CD4-positive, alpha-beta T cell treated with Interleukin-6 at 100 ng/mL for 8 hours (primary cell): Measurements from ENCODE around the gene RRAS2.
A peak's percentile ranks its signal among the peaks of the same experiment; 100 is the strongest.

Experiments used
- DNase-seq: peaks from one replicate; pipeline ENCODE4 v3.0.0-alpha.2; 2020; ENCODE audit warnings: mixed read lengths, low spot score

Gene RRAS2

DNA sequence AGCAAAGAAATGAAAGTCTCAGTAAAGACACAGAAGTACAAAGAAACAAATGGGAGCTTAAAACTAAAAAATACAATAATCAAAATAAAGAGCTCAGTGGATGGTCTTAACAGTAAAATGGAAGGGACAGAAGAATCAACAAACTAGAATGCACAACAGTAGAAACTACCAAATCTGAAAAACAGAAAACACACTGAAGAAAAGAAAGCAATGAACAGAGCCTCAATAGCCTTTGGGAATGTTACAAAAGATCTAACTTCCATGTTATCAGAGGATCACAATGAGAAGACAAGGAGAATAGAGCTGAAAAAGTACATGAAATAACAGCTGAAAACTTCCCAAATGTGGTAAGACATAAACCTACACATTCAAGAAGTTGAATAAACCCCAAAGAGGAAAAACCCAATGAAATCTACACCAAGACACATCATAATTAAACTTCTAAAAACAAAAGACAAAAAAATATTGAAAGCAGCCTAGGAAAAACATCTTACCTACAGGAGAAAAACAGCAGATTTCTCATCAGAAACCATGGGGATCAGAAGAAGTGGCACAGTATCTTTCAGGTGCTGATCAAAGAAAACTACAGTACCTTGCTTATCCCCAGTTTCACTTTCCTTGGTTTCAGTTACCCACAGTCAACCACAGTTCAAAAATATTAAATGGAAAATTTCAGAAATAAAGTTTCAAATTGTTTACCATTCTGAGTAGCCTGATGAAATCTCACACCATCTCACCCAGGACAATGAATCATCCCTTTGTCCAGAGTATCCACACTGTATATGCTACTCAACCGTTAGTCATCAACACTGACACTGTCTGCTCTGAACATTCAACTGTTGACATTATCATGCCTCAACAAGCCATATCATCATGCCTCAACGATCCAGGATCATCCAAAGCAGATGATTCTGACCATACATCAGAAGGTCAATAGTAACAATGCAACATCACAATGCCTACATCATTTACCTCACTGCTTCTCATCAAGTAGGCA lies 22.2 kb downstream of the RRAS2 start:
- no peak for DNase-seq

DNA sequence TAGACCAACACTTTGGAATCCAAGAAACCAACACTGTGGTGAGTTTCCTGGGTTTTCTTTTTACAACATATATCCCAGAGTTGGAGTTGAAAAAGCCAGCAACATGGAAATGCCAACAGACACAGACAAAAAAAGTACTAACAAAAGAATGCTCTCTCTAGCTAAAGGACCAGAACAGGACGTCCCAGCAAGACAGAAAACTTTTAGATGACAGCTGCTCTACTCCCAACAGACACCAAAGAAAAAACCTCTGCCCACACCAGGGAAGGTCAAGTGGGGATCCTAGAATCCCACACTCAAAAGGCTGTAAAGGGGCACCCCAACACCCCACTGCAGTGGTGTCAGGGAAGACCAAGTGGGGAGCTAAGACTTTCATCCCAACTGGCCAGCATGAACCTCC lies 23.3 kb downstream of the RRAS2 start:
- DNase-seq = no peak

DNA sequence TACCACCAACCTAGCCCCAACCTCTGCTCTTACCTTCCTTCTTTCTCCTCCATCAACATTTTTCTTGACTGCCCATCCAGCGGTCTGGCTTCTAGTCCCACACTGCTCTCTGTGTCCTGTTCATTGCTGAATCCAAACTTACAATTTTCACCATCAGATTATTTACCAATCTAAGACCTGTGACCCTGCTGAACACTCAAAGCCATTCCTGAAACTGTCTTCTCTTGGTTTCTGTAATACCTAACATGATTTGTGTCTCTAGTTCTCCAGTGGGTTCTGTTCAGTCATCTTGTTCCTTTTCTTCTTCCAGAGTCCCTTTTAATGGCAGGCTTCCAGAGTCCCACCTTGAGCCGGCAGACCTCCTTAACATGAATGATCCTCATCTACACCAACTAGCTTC lies 24.1 kb downstream of the RRAS2 start:
- DNase-seq = no peak

DNA sequence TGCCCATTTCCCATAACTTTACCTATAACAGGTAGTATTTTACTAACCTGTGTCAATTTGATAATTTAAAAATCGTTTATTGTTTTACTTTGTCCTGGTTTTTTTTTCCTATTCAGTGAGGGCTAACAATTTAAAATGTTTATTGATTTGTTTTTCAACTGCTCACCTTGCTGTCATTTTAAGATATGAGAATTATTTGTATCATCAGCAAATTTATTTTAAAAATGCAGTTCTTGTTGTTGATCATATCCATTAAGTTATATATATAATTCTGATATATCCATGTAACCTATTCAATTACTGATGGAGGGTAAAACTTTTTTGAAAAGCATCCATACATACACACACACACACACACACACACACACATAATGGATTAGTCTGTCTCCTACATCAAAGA lies 24.8 kb downstream of the RRAS2 start:
- no peak for DNase-seq

DNA sequence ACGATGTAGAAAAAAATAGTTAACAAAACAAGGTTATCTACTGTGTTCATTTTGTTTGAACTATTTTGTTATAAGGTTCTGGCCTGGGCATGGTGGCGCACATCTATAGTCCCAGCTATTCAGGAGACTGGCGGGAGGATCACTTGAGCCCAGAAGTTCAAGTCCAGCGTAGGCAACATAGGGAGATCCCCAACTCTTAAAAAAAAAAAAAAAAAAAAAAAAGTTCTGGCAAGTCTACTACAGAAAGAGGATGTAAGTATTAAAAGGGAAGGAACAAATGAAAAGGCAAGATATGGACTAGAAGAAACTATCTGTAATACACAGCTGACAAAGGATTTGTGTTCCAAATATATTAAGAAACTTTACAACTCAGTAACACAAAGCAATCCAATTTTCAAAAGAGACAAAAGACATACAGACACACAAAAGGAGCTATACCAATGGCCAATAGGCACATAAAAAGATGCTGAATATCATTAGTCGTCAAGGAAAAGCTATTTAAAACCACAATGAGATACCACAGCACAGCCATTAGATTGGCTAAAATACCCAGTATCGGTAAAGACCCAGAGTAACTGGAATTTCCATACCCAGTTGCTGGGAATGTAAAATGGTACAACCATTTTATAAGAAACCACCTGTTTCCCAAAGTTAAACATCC lies 27.4 kb downstream of the RRAS2 start:
- no peak for DNase-seq

DNA sequence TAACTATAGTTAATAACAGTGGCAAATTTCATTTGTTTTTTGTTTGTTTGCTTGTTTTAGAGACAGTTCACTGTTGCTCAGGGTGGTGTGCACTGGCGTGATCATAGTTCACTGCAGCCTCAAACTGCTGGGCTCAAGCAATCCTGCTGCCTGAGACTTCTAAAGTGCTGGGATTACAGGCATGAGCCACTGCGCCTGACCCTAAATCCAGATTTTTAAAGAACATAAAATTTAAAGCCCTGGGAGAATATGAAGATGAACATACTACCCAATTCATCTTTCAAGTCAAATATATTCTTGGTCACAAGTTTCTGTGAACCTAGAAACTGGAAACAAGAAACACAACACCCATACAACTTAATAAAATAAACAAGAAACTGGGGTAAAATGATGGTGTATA lies 28.1 kb downstream of the RRAS2 start:
- DNase-seq = no peak

DNA sequence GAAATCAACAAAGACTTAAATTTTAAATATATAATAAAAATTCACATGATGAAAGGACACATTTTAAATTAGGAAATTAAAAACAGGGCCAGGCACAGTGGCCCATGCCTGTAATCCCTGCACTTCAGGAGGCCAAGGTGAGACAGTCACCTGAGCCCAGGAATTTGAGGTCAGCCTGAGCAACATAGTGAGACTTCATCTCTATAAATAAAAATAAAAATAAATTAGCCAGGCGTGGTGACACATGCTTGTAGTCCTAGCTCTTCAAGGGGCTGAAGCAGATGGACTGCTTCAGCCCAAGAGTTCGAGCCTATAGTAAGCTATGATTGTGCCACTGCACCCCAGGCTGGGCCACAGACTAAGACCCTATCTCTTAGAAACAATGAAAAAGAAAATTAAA lies 29.3 kb downstream of the RRAS2 start:
- DNase-seq = no peak

DNA sequence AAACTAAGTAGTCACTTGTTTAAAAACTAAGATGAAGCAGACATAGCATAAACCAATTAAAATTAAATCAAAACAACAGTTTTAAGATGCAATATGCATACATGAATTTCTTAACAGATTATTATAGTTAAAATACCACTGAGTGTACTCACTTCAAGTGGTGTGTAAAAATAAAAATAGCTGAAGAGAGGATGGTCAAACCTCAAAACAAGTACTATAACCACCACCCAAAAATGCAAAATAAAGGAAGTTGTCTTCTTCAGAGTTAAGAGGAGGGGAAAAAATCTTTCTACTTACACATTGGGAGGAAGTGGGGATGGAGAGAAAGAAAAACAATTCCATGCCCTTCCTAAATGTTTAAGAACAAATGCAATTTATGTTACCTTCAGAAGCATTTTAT lies 31.9 kb downstream of the RRAS2 start:
- no peak for DNase-seq

DNA sequence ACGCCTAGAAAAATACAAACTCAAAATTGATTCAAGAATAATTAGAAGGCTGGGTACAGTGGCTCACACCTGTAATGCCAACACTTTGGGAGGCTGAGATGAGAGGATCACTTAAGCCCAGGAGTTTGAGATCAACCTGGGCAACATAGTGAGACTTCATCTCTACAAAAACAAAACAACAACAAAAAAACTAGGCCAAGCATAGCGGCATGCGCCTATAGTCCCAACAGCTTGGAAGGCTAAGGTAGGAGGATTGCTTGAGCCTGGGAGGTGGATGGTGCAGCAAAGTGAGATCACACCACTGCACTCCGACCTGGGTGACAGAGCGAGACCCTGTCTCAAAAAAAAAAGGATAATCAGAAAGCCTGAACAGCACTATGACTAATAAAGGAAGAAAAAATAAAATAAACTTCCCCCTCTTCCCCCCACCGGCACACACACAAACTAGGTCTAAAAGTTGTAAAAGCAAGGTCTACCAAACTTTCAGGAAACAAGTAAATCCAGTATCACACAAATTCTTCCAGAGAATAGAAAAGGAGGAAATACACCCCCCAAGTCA lies 35.8 kb downstream of the RRAS2 start:
- DNase-seq = no peak

DNA sequence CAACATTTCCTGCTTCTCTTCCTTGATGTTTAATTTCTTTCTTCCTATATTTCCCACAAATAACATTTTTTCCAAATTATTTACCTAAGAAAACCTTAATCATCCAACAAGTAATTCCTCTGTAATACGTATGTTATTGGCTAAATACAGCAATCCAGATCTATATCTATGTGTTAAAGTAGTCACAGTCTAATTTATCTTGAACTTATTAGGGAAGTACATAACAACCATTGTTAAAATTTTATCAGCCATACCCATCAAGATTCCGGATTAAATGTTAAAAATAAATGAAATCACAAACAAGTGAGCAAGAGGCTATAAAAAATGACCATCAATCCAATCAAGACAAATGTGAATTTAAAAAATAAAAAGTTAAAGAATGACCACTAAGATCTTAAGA lies 36.5 kb downstream of the RRAS2 start:
- DNase-seq = no peak

DNA sequence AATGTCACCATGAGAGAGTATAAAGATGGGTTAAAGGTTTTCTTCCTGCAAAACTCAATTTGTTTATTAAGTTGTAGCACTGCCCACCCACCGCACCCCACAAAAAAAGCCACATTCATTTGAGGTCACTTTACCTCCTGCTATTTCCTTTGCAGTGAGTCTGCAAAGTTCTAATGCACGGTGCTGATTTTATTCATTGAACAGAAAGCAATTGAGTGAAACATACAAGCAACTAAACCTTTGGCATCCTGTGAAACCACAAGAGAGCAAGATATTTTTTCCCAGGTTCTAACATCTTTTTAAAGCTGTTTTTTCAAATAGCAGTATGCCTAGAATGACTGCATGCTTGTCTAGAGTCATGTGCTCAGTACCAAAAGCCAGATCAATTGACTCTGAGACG lies 39.0 kb downstream of the RRAS2 start:
- DNase-seq = peak; percentile 44

DNA sequence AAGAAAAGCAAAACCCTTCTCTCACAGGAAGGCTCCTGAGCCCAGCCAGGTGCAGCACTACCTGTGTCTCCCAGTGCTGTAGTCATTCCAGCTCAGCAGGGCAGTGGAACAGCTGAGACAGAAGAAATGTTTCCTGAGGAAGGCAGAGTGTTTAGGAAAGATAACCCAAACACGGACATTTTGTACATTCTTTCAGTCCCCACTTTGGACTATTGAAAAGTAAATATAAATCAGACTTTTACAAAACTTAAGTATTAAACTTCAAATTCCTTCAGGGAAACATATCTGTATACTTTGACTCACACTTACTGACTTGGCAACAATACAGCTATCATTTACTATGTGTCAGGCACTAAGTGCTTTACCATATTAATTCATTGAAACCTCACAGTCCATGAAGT lies 40.4 kb downstream of the RRAS2 start:
- no peak for DNase-seq

DNA sequence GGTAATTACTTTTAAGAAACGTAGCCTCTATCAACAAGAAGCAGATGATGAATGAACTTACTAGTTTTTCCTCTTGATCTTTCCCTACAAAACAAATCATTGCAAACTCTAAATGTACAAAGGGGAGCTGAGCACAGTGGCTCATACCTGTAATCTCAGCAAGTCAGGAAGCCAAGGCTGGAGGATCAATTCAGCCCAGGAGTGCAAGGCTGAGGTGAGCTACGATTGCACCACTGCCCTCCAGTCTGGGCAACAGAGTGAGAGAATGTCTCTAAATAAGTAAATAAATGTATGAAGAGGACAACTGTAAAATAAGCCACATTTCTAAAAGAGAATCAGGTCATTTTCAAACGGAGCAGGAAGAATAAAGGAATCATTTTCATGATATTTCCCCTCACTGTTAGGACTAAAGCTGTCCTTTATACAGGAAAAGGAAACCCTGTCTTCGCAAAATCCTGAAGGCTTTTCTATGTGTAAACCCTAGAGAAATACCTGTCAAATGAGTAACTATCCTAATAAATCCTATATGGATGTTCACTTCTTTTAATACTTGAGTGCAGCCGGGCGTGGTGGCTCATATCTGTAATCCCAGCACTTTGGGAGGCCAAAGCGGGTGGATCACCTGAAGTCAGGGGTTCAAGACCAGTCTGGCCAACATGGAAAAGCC lies 41.2 kb downstream of the RRAS2 start:
- DNase-seq = no peak

DNA sequence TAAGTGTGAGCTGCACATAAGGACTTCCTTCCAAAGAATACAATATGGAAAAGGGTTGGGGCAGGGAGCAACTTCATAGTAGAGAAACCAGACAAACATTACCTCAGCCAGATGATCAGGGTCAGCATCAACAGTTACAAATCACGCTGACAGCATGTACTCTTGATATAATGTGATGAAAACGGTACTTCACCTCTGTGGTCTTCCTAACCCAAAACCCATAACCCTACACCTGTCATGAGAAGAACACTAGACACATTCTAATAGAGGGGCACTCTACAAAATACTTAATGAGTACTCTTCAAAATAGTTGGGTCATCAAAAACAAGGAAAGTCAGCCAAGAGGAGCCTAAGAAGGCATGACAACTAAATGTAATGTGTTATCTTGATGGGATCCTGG lies 43.9 kb downstream of the RRAS2 start:
- DNase-seq = no peak

DNA sequence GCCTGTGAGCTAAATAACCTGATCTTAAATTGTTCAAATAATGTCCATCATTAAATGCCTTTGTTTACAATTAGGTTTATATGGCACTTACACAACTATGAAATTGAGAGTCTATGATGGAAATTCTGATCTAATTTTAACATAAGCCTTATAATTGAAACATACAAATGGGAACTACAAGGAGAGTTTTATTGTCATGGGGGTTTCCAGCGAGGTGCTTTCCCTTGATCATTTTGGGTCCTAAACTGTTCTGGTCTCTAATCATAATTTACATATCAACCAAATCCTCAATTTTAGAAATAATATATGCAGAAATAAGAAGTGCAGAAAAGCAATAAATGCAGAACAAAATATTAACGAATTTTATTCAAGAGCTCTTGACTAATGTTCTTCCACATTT lies 44.9 kb downstream of the RRAS2 start:
- DNase-seq = no peak

DNA sequence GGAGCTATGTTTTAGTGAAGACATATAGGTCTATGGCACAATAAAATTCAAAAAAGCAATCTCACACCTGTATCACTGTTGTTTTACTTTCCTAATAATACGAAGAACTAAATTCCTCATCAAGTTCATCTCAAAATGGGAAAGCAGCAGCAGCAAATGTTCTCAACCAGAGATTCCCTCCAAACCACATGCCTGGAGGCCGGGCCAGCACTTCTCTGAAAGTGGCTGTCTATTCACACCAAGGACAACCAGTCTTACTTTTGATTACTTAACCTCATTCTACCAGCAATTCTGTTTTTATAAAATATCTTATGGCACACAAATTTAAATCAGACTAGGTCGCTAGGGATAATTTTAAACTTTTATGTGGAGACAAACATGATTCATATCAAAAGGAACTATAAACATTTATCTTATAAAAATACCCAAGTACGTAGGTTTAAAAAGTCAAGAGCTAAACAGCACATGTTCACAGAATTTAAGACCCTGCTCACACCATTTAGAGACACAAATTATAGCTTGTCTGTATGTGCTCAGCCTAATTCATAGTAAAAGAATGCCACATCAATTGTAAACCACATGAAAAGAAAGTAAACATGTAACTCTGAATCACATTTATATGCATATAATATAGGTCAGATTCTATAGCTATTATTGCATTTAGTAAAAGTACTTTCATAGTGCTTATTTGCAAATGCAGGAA lies 46.1 kb downstream of the RRAS2 start:
- no peak for DNase-seq

DNA sequence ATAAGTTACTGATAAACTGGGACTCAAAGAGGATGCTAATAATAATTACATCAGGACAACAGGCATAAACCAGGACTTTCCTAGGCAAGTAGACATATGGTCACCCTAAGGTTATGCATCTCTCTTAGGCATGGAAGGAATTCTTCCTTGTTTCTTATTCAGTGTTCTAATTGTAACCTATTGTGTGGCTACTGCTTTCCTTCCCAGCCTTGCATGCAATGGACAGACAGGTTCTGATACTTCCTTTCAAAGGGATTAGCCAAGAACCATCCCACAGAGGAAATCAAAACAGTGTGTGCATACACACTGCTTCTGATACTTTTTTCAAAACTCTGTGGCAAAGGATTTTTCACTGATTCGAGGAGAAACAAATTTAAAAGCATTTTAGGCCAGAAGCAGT lies 48.3 kb downstream of the RRAS2 start:
- no peak for DNase-seq

DNA sequence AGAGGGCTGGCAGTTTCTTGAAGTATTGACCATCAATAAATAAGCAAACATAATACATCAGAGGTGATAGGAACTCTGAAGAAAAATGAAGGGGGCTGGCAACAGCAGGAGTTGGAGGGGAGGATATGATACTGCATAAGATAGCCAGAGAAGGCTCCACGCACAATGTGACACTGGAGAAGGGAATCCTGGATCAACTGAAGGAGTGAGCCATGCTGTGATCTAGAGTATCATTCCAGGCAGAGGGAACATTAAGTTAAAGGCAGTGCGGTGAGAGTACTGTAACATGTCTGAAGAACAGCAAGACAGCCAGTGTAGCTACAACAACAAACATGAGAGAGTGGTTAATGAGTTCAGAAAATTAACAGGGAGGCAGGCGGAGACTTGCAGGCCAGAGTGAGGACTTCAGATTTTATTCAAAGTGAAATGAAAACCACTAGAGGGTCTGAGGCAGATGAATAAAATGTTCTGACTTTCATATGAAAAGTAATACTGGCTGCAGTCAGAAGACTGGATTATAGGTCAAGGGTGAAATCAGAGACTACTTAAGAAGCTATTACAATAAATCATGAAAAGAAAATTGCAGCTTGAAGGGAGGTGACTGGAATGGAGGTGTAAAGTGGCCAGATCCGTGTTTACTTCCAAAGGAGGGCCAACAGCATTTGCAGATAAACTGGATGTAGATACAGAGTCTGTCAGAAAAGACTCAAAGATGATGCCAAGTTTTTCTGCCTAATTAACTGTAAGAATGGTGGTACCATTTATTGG lies 49.4 kb downstream of the RRAS2 start:
- no peak for DNase-seq

DNA sequence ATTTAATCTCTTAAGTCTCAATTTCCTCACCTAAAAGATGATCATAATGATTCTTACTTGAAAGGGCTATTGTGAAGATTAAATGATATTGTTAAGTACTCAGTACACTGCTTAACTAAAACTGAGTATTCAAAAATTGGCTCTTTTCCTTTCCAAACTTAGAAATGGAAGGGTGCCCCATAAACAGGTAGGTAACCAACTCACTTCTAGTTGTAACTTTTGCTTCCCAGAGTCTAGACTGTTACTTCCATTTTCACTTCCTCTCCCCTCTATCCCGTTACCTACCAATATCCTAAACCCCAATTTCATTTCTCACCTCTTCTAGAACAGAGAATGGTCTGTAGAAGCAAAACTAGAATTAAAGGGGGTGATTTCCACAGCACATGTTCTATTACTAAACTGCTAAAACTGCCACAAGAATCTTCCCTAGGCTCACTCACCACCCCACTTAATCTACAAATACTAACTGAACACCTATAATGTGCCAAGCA lies 50.0 kb downstream of the RRAS2 start:
- DNase-seq = no peak

DNA sequence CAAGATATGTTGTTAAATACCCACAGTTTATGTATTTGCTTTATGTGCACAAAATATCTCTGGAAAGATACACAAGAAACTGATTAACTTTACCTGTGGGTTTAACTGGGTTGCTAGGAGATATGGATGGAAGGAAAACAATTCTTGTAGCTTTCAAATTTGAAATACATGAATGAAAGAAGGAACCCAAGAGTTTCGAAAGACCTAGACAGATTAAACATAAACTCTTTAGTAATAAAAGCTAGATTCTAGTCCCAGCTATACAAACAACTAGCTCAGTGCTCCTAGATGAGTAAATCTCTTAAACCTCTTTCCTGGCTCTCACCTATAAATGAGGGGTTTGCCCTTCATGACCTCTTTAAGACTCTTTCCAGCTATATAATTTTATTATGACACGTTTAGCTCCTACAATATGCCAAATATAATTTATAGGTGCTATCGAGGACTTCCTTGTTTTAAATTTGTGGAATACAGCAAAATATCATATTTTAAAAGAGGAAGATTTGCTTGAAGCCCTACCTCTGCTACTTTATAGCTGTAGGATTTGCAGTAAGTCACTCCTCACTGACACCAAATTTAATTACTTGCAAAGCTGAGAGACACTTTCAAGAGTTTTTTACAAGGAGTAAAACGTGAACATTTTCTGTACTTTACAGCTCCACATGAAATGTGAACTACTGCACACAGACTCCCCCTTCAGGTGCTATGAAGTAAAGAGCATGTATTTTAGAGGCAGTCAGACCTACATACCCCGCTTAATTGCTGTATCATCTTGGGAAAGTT lies 50.7 kb downstream of the RRAS2 start:
- peak; percentile 26 for DNase-seq
